ENCODE data around the gene EFNA2.
A peak's percentile ranks its signal among the peaks of the same experiment; 100 is the strongest.

The EFNA2 gene

GRCh38 chr19:1270854-1271527 lies 14.7 kb upstream of the EFNA2 start:
- peaks cover 31% of the 10 kb centered on the region for H3K79me2 ChIP-seq (ENCODE audit: insufficient read depth, low read length)
- no peaks in the 10 kb centered on the region for H3K9me2 ChIP-seq (replicated peaks; ENCODE audit: insufficient read depth, low read length)
- peaks cover 6% of the 10 kb centered on the region for H3K36me3 ChIP-seq (ENCODE audit: low read length)
- peak overlapping the region; percentile 77 for H3K4me2 ChIP-seq (ENCODE audit: low read depth, low read length, poor library complexity, severe bottlenecking)
- peak overlapping the region; percentile 85 for H3K27ac ChIP-seq (ENCODE audit: low read depth, low read length)
- H3K4me3 ChIP-seq (ENCODE audit: insufficient read depth, low read length, poor library complexity, severe bottlenecking) = peak overlapping the region; percentile 95
- no peak for TF ChIP-seq EZH2phosphoT487 (conservative IDR thresholded peaks at IDR 0.05; ENCODE audit: low read length)
- no peak for TF ChIP-seq CTCF (IDR thresholded peaks at IDR 0.05; ENCODE audit: insufficient read depth, low read length, poor library complexity, severe bottlenecking)
- H3K27me3 ChIP-seq (ENCODE audit: low read length) = no peaks in the 10 kb centered on the region
- no peaks in the 10 kb centered on the region; the same call in 1 of the 2 replicates for H4K20me1 ChIP-seq (ENCODE audit: low read depth, low read length)
- no peaks in the 10 kb centered on the region for H3K9me3 ChIP-seq (ENCODE audit: insufficient read depth, low read length)
- no peak overlapping the region for H2AFZ ChIP-seq (ENCODE audit: low read depth, low read length, severe bottlenecking)
- peaks cover 47% of the 10 kb centered on the region for H3F3A ChIP-seq (ENCODE audit: insufficient read depth)
- peak overlapping the region; percentile 89 for H3K9ac ChIP-seq (ENCODE audit: low read length)

- Histone ChIP-seq H3K4me3 (ENCODE audit: insufficient read depth, low read length, poor library complexity, severe bottlenecking) (no peak overlapping the region), H4K20me1 (ENCODE audit: low read depth, low read length) (no peaks in the 10 kb centered on the region; the same call in 1 of the 2 replicates), H3K36me3 (ENCODE audit: low read length) (peaks cover 6% of the 10 kb centered on the region), H3K9me3 (ENCODE audit: insufficient read depth, low read length) (no peaks in the 10 kb centered on the region), H3K79me2 (ENCODE audit: insufficient read depth, low read length) (peaks cover 35% of the 10 kb centered on the region), H3K9ac (ENCODE audit: low read length) (peak overlapping the region; percentile 89), H3K27me3 (ENCODE audit: low read length) (no peaks in the 10 kb centered on the region), H3K9me2 (replicated peaks; ENCODE audit: insufficient read depth, low read length) (no peaks in the 10 kb centered on the region), H3K27ac (ENCODE audit: low read depth, low read length) (no peak overlapping the region), H2AFZ (ENCODE audit: low read depth, low read length, severe bottlenecking) (no peak overlapping the region), H3F3A (ENCODE audit: insufficient read depth) (peaks cover 53% of the 10 kb centered on the region), H3K4me2 (ENCODE audit: low read depth, low read length, poor library complexity, severe bottlenecking) (peak overlapping the region; percentile 77)
- TF ChIP-seq EZH2phosphoT487 (conservative IDR thresholded peaks at IDR 0.05; ENCODE audit: low read length) = no peak
- no peak for TF ChIP-seq CTCF (IDR thresholded peaks at IDR 0.05; ENCODE audit: insufficient read depth, low read length, poor library complexity, severe bottlenecking)
Measured at GRCh38 chr19:1271528-1272422, 13.9 kb upstream of the EFNA2 start.

GRCh38 chr19:1272423-1273262 lies 13.0 kb upstream of the EFNA2 start:
- H3K4me2 ChIP-seq (ENCODE audit: low read depth, low read length, poor library complexity, severe bottlenecking) = no peak overlapping the region

More at GRCh38 chr19:1272423-1273262, 13.0 kb upstream of the EFNA2 start:
- TF ChIP-seq CTCF (IDR thresholded peaks at IDR 0.05; ENCODE audit: insufficient read depth, low read length, poor library complexity, severe bottlenecking) = no peak
- TF ChIP-seq EZH2phosphoT487 (conservative IDR thresholded peaks at IDR 0.05; ENCODE audit: low read length) = no peak
- Histone ChIP-seq H3K36me3 (ENCODE audit: low read length) (peaks cover 6% of the 10 kb centered on the region), H3K9ac (ENCODE audit: low read length) (no peak overlapping the region), H3K79me2 (ENCODE audit: insufficient read depth, low read length) (peaks cover 35% of the 10 kb centered on the region), H3K4me3 (ENCODE audit: insufficient read depth, low read length, poor library complexity, severe bottlenecking) (no peak overlapping the region), H2AFZ (ENCODE audit: low read depth, low read length, severe bottlenecking) (no peak overlapping the region), H3K9me2 (replicated peaks; ENCODE audit: insufficient read depth, low read length) (no peaks in the 10 kb centered on the region), H3K27ac (ENCODE audit: low read depth, low read length) (no peak overlapping the region), H3K27me3 (ENCODE audit: low read length) (no peaks in the 10 kb centered on the region), H3F3A (ENCODE audit: insufficient read depth) (peaks cover 57% of the 10 kb centered on the region), H4K20me1 (ENCODE audit: low read depth, low read length) (no peaks in the 10 kb centered on the region; the same call in 1 of the 2 replicates), H3K9me3 (ENCODE audit: insufficient read depth, low read length) (no peaks in the 10 kb centered on the region)

Measured in SU-DHL-6 (cell line).